ENCODE results near the gene CBFA2T2. TPM values are rescaled to one million over a fixed set of nuclear protein-coding genes. Genes with fewer than 3 reads are reported as not detected.

The CBFA2T2 gene
- total RNA-seq, 1 experiment from 2014 or later, result 16.3 TPM

GRCh38 chr20:33693289-33693688, 203.4 kb downstream of the CBFA2T2 start:
- DNase-seq (ENCODE audit: low read depth, low spot score) (no peak), ATAC-seq (no peak)
- Histone ChIP-seq H3K27ac (ENCODE audit: low read length) (no peak overlapping the region), H3K9me3 (ENCODE audit: control insufficient read depth, insufficient read depth, low read depth, low read length) (no peaks in the 10 kb centered on the region), H3K4me1 (ENCODE audit: control insufficient read depth, insufficient read depth, low read length) (no peaks in the 10 kb centered on the region), H3K27me3 (ENCODE audit: control insufficient read depth, insufficient read depth, low read length) (no peaks in the 10 kb centered on the region), H3K4me3 (ENCODE audit: low read depth in 2 of 2, low read length in 2 of 2) (no peak overlapping the region), H3K36me3 (ENCODE audit: control insufficient read depth, insufficient read depth, low read length) (no peaks in the 10 kb centered on the region)
- POLR2A ChIA-PET, result no interaction called here
- BruUV-seq (replicated peaks), result no TSS peak
- in situ Hi-C loops (cut with HindIII; ENCODE audit: low pct_unique_long_range_greater_than_20kb, low sequenced_read_pairs), result no loop called here
- CTCF ChIA-PET, result interaction anchor here (0.6 kb wide), 1 partner anchor 242 kb away, joined by 3 read pairs; no protein-coding TSS in a partner anchor
- no peak for TF ChIP-seq TCF7L2 (IDR thresholded peaks at IDR 0.05; ENCODE audit: low read depth, low read length)
- TF ChIP-seq REST (IDR thresholded peaks at IDR 0.05; ENCODE audit: insufficient read depth in 1 of 2, low read depth in 2 of 2, low read length in 1 of 2), result no peak
- no peak for TF ChIP-seq SIN3A (IDR thresholded peaks at IDR 0.05; ENCODE audit: borderline replicate concordance, insufficient read depth, low read depth, low read length)
- TF ChIP-seq, protein P1, sequence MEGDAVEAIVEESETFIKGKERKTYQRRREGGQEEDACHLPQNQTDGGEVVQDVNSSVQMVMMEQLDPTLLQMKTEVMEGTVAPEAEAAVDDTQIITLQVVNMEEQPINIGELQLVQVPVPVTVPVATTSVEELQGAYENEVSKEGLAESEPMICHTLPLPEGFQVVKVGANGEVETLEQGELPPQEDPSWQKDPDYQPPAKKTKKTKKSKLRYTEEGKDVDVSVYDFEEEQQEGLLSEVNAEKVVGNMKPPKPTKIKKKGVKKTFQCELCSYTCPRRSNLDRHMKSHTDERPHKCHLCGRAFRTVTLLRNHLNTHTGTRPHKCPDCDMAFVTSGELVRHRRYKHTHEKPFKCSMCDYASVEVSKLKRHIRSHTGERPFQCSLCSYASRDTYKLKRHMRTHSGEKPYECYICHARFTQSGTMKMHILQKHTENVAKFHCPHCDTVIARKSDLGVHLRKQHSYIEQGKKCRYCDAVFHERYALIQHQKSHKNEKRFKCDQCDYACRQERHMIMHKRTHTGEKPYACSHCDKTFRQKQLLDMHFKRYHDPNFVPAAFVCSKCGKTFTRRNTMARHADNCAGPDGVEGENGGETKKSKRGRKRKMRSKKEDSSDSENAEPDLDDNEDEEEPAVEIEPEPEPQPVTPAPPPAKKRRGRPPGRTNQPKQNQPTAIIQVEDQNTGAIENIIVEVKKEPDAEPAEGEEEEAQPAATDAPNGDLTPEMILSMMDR (IDR thresholded peaks at IDR 0.05), result no peak
- TF ChIP-seq POLR2AphosphoS5 (IDR thresholded peaks at IDR 0.05; ENCODE audit: low read depth, low read length), result no peak
- intact Hi-C loops (cut with micrococcal nuclease; ENCODE audit: unreplicated experiment), result no loop called here

- H3K27me3 ChIP-seq (ENCODE audit: control insufficient read depth, insufficient read depth, low read length), result no peaks in the 10 kb centered on the region
- ATAC-seq (peak; percentile 46; the same call in 1 of the 2 replicates), DNase-seq (ENCODE audit: low read depth, low spot score) (no peak)
- no peaks in the 10 kb centered on the region for H3K9me3 ChIP-seq (ENCODE audit: control insufficient read depth, insufficient read depth, low read depth, low read length)
- no peak overlapping the region for H3K27ac ChIP-seq (ENCODE audit: low read length)
- no peaks in the 10 kb centered on the region for H3K36me3 ChIP-seq (ENCODE audit: control insufficient read depth, insufficient read depth, low read length)
- intact Hi-C loops (cut with micrococcal nuclease; ENCODE audit: unreplicated experiment) (no loop called here), in situ Hi-C loops (cut with HindIII; ENCODE audit: low pct_unique_long_range_greater_than_20kb, low sequenced_read_pairs) (no loop called here)
- no peaks in the 10 kb centered on the region for H3K4me1 ChIP-seq (ENCODE audit: control insufficient read depth, insufficient read depth, low read length)
- POLR2A ChIA-PET, result no interaction called here
- no peak for TF ChIP-seq POLR2AphosphoS5 (IDR thresholded peaks at IDR 0.05; ENCODE audit: low read depth, low read length)
- CTCF ChIA-PET, result interaction anchor here (0.6 kb wide), 1 partner anchor 241 kb away, joined by 3 read pairs; no protein-coding TSS in a partner anchor
- no TSS peak for BruUV-seq (replicated peaks)
- H3K4me3 ChIP-seq (ENCODE audit: low read depth in 2 of 2, low read length in 2 of 2), result no peak overlapping the region
These were observed 204.1 kb downstream of the CBFA2T2 start for GRCh38 chr20:33693741-33694638.

DNA sequence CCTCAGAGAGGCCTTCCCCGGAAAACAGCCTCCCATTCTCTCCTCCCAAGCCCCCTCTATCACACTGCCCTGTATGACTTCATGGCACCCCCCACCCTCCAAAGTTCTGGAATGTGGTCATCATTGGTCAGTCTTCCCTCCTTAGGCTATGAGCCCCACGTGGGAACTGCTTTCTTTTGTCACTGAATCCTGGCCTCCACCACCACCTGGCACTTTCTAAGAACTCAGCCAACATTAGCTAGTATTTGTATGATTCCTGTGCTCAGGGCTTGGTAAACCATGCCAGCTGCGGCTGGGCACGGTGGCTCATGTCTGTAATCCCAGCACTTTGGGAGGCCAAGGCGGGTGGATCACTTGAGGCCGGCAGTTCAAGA, 204.7 kb downstream of the CBFA2T2 start:
- DNase-seq (ENCODE audit: low read depth, low spot score) (no peak), ATAC-seq (no peak)
- no peaks in the 10 kb centered on the region for H3K27me3 ChIP-seq (ENCODE audit: control insufficient read depth, insufficient read depth, low read length)
- ChIA-PET POLR2A (interaction anchor here (0.6 kb wide), 1 partner anchor 30 kb away, joined by 5 read pairs; no protein-coding TSS in a partner anchor), CTCF (no interaction called here)
- H3K27ac ChIP-seq (ENCODE audit: low read length), result no peak overlapping the region
- H3K4me1 ChIP-seq (ENCODE audit: control insufficient read depth, insufficient read depth, low read length), result no peaks in the 10 kb centered on the region
- in situ Hi-C loops (cut with HindIII; ENCODE audit: low pct_unique_long_range_greater_than_20kb, low sequenced_read_pairs) (no loop called here), intact Hi-C loops (cut with micrococcal nuclease; ENCODE audit: unreplicated experiment) (no loop called here)
- no TSS peak for BruUV-seq (replicated peaks)
- TF ChIP-seq POLR2AphosphoS5 (IDR thresholded peaks at IDR 0.05; ENCODE audit: low read depth, low read length) (no peak), REST (IDR thresholded peaks at IDR 0.05; ENCODE audit: insufficient read depth in 1 of 2, low read depth in 2 of 2, low read length in 1 of 2) (no peak), TCF7L2 (IDR thresholded peaks at IDR 0.05; ENCODE audit: low read depth, low read length) (no peak), SIN3A (IDR thresholded peaks at IDR 0.05; ENCODE audit: borderline replicate concordance, insufficient read depth, low read depth, low read length) (no peak)
- TF ChIP-seq, protein P1 (IDR thresholded peaks at IDR 0.05), result no peak
- H3K4me3 ChIP-seq (ENCODE audit: low read depth in 2 of 2, low read length in 2 of 2), result no peak overlapping the region
- H3K9me3 ChIP-seq (ENCODE audit: control insufficient read depth, insufficient read depth, low read depth, low read length), result no peaks in the 10 kb centered on the region
- H3K36me3 ChIP-seq (ENCODE audit: control insufficient read depth, insufficient read depth, low read length), result no peaks in the 10 kb centered on the region

Data from Panc1 (cell line).